ENCODE results near the gene ZAR1L.

The ZAR1L gene

GRCh38 chr13:32254916-32255723 is 60.0 kb downstream of the ZAR1L start:
- DNase-seq, result no peak

GRCh38 chr13:32254416-32254815 is 60.7 kb downstream of the ZAR1L start:
- no peak for DNase-seq

- DNase-seq, result no peak
Observed at GRCh38 chr13:32253911-32254399, 61.2 kb downstream of the ZAR1L start.

All from fibroblast of skin of abdomen (primary cell).